ENCODE results near the gene FRMD5.

Gene FRMD5

DNA sequence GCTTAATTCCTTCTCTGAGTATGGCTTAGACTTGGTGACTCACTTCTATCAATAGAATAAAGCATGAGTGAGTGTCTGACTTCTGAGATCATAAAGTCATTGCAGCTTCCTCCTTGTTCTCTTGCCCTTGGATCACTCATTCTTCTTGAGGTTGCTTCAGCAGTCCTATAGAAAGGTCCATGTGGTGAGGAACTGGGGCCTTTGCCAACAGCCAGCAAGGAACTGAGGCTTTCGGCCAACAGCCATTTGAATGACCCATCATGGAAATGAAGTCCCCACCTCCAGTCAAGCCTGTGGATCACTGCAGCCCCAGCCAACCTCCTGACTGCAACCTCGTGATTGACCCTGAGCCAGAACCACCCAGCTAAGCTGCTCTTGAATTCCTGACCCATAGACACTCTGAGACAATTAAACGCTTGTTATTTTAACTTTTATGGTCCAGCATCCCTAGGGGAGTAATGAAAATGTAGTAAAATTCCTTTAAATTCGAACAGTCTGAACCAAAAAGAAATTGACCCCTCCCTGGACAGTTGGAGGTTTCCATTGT is 283.8 kb downstream of the FRMD5 start:
- FAIRE-seq (no peak), DNase-seq (ENCODE audit: extremely low spot score, insufficient read length, low read depth) (no peak)

DNA sequence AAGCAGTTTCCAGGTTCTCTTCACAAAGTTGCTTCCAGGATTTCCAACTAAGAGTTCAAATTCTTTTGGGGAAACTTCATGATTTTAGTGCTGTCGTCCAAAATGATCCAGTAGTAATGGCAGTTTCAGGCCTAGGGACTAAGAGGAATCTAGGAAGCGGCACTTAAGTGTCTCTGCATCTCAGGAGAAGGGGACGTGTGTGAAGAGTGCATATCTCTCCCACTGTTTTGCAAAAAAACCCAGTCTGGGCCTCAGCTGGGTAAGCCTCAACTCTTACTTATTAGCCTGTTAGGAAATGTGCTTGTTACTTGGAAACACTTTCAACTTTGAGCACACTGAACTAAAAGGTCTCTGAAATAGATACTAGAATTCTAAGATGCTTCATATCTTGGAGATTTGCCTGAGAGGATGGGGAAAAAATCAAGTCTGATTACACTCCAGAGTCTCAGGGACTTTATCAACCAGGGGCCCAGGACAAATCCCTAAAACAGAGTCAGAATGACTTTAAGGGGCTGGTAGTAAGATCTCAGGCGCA is 286.5 kb downstream of the FRMD5 start:
- DNase-seq (ENCODE audit: extremely low spot score, insufficient read length, low read depth) = no peak
- no peak for FAIRE-seq

DNA sequence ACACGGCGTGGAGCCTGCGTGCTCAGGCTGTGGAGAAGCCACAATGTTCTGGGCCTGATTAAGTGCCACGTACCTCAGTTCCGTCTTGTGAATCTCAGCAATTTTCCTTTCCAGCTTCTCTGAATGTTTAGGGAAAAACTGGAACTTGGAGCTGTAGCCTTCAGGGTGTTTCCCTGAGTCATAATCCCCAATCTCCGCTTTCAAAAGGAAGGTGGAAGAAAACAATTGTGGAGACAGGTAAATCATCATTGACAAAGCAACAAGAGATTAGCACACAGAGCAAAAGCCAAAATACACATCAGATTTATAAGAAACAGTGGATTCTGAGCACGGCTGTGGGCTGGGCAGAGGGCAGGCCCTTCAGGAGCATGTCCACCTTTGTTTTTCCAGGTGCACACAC is 289.3 kb downstream of the FRMD5 start:
- no peak for DNase-seq (ENCODE audit: extremely low spot score, insufficient read length, low read depth)
- FAIRE-seq = no peak

DNA sequence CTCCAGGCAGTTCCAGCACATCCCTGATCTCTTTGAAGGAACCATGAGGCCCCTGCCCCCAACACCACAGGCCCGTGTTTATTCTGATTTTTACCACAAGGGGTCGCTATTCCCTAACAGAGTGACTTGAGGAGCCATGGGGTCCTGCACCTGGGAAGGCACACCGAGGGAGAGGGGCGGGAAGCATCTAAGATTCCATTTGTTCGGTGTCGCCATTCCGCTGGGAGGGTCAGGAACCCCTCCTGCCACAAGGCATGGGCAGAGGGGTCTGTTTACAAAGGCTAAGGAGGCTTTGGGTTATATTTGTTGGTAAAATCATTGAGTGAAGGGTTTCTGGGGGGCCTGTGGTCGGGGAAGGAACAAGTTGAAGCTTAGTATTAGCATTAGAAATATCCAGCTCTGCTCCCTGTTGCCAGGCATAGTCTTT is 291.2 kb downstream of the FRMD5 start:
- DNase-seq (ENCODE audit: extremely low spot score, insufficient read length, low read depth) (peak; percentile 58), FAIRE-seq (peak; percentile 86)

DNA sequence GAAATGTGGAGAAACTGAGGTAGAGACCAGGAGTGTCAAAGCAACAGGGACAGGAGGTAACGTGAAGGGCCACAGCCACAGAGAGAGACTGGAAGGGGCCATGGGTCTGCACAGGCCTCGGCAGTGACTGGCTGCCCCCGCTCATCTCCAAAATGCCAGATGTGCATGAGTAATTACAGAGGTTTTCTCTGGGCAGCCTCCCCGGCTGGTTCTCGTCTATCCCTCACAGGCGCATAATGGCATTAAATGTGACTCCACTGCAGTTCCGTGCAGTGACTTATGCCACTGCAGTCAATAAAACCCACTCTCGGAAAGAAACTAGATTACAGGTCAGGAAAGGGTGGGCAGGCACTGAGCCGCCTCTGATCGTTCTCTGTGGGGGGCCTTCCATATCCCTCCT is 293.6 kb downstream of the FRMD5 start:
- no peak for DNase-seq (ENCODE audit: extremely low spot score, insufficient read length, low read depth)
- FAIRE-seq = no peak

DNA sequence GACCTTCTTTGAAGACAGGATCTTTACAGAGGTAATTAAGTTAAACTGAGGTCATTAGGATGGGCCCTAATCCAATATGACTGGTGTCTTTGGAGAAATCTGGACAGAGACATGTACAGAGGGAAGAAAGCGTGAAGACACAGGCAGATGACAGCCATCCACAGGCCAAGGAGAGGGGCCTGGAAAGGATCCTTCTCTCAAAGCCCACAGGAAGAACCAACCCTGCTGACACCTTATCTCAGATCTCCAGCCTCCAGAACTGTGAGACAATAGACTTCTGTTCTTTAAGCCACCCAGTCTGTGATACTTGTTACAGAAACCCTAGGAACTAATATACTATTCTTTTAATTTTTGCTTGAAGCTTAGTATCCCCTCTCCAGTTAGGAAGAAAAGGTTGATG is 294.1 kb downstream of the FRMD5 start:
- no peak for FAIRE-seq
- no peak for DNase-seq (ENCODE audit: extremely low spot score, insufficient read length, low read depth)

DNA sequence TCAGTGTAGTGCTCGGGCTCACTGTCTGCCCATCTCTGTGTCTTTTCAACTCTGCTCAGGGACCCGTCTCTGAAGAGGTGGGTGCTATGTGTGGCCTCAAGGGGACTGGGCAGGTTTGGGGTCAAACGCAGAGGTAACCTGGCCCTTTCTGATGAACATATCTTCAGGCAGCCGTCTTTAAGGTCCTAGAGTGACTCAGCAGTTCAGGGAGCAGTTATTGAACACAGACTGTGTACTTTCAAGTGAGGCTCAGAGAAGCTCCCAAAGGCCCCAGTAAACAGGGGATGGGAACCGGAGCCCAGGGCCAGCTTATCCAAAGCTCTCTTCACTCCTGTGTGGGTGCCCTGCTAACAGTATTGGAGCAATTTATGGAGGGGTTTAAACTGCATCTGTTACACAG is 295.1 kb downstream of the FRMD5 start:
- DNase-seq (ENCODE audit: extremely low spot score, insufficient read length, low read depth) (no peak), FAIRE-seq (no peak)

DNA sequence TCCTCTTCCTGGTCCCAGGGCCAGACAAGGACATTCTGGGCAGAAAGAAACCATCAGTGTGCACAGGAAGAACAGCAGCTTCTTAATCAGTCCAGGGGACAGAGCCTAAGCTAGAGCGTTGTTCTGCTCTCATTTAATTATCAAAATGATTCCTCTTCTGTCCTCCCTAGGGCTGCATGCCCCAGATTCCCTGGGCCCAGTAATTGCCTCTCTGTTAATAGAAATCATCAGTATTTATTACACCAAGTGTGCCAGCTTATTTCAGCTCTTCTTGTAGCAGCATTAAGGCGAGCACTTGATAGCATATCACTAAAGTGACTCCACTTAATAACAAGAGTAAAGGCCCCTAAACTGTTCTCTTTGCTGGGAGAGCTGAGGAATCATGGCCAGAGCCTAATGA is 296.2 kb downstream of the FRMD5 start:
- FAIRE-seq = no peak

DNA sequence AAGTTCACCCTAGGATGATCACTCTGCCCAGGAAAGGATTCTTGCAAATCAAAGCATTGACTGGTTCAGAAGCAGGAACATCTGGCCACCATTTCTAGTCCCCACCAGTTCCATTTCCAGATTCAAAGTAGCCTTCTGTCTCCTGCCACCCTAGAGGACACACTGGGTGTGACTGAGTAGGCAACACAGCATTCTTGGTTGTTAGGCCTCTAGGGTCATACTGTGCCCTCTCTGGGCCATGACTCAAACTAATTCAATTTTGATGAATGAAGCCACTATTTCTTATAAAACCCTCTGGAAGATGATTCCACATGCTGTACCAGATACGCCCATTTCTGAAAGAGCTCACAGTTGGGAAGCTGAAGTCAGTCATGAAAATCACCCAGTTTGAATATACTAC is 298.5 kb downstream of the FRMD5 start:
- DNase-seq (ENCODE audit: extremely low spot score, insufficient read length, low read depth) (no peak), FAIRE-seq (no peak)

More for the DNA sequence above, 296.2 kb downstream of the FRMD5 start:
- no peak for DNase-seq (ENCODE audit: extremely low spot score, insufficient read length, low read depth)

DNA sequence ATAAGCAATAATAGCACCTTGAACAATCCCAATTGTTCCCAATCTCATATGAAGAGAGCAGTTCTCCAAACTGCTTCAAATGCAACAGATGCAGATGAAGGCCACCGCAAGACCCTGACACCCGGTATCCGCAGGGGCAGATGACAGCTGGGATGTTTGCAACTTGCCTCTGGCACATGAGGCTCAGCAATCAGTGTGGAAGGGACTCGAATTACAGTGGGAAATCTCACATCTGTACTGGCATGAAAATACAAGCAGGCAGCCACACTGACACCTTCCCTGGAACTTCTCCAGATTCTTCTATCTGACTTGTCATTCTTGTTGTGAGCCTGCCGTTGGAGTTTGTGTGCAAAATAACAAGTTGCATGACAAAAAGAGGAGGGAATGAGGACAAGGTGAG is 299.5 kb downstream of the FRMD5 start:
- FAIRE-seq = no peak
- DNase-seq (ENCODE audit: extremely low spot score, insufficient read length, low read depth) = no peak

DNA sequence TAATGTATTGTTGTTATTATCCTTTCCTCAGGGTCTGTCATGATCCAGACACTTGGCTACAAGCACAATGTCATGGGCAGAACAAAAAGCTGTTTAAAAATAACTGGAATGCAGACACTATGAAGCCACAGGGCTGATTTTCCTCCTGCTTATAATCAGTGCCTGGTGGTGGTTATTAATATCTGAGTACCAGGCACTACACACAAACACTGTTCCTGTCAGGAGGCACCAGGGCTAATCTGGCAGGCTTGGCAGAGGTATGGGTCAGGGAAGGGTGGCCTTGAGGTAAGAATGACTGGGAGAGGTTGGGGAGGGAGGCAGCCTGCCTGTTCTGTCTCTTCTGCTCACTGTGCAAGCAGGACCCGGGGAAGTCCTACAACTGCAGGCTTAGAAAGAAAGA is 301.1 kb downstream of the FRMD5 start:
- DNase-seq (ENCODE audit: extremely low spot score, insufficient read length, low read depth) (no peak), FAIRE-seq (no peak)

DNA sequence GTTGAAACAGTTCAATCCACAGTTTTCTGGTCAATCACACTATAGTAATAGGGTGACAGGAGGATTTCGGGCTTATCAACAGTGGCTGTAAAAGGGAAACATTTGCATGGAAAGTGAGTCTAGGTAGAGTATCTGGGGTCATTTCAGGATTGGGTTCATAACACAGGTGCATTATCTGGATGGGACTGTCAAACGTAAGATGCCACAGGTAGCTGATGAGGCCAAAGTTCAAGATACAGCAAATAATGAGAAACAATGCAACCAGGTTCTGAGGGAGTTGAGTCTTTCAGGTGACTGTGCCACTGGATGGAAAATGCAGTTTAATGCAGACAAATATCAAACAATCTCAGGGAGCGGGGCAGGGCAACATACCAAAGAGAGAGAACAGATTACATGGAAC is 306.0 kb downstream of the FRMD5 start:
- no peak for DNase-seq (ENCODE audit: extremely low spot score, insufficient read length, low read depth)

DNA sequence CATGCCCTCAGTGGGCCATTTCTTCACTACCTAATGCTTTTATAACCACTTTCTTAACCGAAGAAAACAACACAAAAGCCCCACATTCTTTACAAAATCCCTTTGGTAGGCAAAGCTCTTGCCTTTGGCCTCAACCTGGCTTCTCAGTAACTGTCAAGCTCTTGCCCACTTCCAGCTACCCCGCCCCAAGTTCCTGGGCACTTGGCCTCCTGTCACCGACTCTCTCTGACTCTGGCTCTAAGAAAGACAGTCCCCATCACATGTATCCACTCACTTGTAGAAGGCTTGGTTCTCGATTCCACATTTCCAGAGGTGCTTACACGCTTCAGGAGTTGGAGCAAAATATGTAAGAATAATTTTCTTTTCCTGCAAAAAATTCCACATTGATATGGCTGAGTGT is 307.2 kb downstream of the FRMD5 start:
- DNase-seq (ENCODE audit: extremely low spot score, insufficient read length, low read depth) (no peak), FAIRE-seq (no peak)

More for the DNA sequence above, 306.0 kb downstream of the FRMD5 start:
- FAIRE-seq = no peak

DNA sequence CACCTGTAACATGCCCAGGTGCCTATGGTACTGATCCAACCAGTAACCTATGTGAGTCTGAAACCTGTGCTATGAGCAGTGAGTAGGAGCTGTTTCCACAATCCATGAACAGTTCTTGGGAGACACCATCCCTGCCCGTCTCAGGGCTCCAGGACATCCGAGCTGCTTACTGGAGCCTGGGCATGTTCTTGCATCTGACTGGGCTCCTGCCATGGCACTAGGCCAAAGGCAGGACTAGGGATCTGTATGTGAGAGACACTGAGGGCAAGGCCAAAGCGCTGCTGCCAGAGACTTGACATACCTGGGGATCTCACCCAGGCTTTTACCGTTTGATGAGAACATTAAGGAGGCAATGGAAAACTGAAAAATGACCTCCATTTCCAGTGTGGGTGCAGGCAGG is 308.5 kb downstream of the FRMD5 start:
- FAIRE-seq = no peak

DNA sequence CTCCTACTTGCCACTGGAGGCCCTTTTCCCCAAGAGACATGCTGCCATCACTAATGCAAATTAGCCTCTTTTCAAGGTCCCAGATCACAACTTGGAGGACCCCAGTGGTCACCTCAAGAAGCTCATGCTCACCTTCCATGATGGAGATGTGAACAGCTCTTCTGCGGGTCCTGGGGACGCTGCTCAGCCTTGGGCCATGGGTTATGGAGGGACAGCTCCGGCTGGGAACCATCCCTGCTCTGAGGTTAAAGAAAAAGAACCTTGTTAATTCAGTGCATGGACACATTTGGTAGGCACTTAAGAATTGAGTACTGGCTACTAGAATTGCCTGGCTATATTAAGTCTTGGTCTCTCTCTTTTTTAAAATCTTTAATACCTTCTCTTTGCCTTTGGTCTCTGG is 311.5 kb downstream of the FRMD5 start:
- FAIRE-seq (no peak), DNase-seq (ENCODE audit: extremely low spot score, insufficient read length, low read depth) (no peak)

More for the DNA sequence above, 308.5 kb downstream of the FRMD5 start:
- no peak for DNase-seq (ENCODE audit: extremely low spot score, insufficient read length, low read depth)

DNA sequence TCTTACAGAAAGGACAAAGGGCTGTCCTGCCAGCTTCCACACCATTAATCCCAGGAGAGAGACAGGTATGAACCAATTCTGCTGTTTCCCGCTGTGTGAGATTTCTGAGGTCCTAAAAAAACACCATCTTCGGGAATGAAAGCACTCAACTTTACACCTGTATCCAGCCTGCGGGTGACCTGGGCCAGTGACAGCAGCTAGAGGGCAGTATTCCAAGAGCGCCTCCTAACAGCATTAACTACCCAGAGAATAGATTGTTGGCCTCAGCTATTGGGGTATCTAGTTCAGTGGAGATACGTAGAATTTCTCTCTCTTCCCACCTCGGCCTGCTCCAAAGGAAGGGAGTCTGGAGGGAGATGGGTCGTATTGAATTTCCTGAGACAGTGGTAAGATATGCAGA is 313.1 kb downstream of the FRMD5 start:
- FAIRE-seq (no peak), DNase-seq (ENCODE audit: extremely low spot score, insufficient read length, low read depth) (no peak)

DNA sequence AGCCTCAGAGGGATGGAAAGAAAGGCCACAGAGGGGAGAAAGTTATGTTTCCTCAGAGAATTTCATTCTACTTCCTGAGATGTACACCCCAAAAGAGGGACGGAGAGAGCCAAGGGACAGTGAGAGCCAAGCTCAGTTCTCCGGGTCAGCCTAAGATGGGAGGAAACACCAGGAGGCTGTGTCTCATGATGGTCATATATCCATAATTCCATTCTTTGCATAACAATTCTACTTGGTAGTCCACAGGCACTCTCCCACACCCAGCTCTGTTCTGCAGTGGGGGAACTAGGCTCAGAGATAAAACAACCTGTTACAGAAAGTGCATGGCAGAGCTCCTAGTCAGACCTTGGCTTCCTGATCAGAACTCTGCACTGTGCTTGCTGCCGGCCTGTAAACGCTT is 313.8 kb downstream of the FRMD5 start:
- FAIRE-seq (no peak), DNase-seq (ENCODE audit: extremely low spot score, insufficient read length, low read depth) (no peak)

DNA sequence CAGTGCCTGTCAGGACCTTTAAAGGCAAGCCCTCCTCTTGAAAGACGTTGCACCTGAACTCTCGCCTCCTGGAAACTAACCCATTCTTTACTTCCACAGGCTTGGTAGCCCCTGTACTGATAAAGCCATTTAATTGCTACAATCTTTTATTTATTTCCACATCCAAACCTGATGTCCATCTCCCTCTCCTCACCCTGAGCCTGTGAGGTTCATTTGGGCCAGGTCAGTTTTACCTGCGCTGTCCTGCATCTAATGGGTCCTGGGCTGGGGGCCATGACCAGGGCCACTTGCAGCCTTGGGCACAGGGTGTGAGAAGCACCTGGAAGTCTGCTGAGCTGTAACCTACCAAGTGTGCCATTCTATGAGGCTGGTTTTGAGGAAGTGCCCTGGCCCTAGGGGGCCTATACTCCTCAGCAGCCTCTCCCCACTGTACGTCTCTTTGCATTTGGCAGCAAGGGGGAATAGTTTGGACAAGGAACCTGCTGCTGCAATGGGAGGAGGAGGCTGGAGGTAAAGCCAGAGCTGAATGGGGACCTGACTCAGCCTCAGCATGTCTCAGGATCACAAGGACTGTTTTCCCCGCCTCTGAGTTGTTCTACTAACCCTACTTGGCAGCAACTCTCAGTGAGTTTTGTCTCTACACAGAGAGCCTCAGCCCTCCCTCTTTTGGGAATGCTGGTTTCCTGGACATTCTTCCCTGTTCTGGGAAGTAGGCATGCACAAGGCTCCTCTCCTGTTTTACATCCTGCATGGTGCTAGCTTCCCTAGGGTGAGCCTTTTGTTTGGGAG is 314.5 kb downstream of the FRMD5 start:
- FAIRE-seq (no peak), DNase-seq (ENCODE audit: extremely low spot score, insufficient read length, low read depth) (no peak)

DNA sequence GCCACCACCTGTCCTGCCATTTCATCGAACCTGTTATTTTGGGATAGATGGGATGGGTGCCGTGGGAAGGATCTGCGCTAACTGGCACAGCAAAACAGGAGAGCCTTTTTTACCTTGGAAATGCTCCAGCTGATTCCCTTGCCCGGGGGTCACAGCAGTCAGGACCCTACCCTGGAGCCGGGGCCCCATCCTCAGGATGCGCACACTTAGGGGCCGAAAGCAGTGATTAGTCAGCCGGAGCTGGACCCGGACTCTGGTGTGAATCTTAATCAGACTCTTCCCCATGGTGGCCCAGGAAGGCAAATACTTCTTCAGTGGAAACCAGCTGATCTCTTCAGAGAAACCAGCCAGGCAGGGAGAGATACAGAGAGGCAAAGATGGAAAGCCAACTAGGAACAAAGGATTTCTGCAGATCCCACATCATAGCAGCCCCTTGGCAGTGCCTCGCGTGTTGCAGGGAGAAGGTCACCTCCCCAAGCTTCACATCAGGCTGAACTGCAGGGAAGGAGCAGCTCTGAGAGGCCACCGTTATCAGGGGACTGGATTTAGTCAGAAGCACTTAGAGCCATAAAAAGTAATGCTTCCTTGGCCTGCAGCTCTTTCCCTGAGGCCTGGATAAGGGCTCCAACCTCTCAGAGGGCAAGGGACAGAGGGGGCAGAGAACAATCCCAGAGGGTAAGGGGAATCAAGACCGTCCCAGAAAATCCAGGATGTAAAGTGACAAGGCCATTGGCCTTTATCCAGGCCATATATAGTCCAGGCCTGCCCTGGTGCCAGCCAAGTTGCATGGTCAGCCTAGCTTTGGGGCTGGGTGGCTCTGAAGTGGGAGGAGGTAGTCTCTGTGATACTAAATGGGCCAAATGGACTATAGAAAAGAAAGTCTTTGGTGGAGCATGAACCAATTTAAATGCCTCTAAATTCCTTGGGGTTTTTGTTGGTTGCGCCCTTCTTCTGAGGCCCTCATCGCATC is 315.4 kb downstream of the FRMD5 start:
- no peak for FAIRE-seq

DNA sequence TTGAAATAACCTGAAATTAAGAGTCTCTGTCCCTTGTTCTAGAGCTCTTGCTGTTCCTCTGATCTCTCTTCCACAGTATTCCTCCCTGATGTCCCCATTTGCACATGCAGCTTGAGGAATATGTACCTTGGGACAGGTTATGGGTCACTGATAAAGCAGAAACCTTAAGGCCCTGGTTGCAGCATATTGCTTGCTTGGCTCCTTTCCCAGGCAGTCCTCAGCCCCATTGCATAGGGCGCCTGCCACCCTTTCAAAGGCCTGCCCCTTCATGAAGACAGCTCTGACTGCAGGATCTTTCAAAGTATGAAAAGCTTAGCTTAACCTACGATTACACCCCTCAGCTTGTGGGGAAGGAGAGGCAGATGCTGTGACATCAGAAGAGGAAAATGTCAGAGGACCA is 316.6 kb downstream of the FRMD5 start:
- FAIRE-seq (no peak), DNase-seq (ENCODE audit: extremely low spot score, insufficient read length, low read depth) (no peak)

More for the DNA sequence above, 315.4 kb downstream of the FRMD5 start:
- DNase-seq (ENCODE audit: extremely low spot score, insufficient read length, low read depth) = no peak

DNA sequence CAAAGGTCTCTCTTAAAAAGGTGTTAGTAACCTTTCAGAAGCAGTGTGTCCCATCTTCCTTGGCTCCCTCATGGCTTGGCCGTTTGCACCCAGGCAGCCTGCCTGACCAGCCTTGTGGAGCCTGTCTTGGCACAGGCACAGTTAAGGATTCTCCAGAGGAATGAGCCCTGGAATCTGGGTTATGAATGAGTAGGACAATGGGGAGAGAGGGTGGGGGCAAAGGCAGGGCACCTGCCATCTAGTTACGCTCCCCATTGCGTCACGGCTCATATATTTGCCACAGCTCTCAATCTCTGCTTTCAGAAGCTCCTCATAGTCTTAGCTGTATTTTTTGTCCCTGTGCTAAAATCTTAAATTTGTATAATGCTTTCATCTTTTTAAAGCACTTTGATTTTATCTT is 317.7 kb downstream of the FRMD5 start:
- DNase-seq (ENCODE audit: extremely low spot score, insufficient read length, low read depth) (no peak), FAIRE-seq (no peak)
